Astrocyte of the cerebellum (primary cell): ENCODE results near the gene DMXL1.

Experiments
- DNase-seq: peaks from one replicate; pipeline ENCODE4 v3.0.0-alpha.2; 2011; ENCODE audit warnings: low read depth
- H3K4me3 ChIP-seq: 2 replicates; pipeline ENCODE4 v1.5.1; 2011; ENCODE audit warnings: mild to moderate bottlenecking, low read depth, low read length, moderate library complexity
- CTCF ChIP-seq: IDR thresholded peaks from 2 replicates; pipeline ENCODE4 v1.5.1; 2012; ENCODE audit warnings: low read length, low read depth, moderate library complexity, mild to moderate bottlenecking; ENCODE audit errors: missing control alignments
- in situ Hi-C: cut with HindIII; loops from 2 replicates; pipeline ENCODE4 v1.10.0; 2017; ENCODE audit warnings: low sequenced_read_pairs

The DMXL1 gene, protein sequence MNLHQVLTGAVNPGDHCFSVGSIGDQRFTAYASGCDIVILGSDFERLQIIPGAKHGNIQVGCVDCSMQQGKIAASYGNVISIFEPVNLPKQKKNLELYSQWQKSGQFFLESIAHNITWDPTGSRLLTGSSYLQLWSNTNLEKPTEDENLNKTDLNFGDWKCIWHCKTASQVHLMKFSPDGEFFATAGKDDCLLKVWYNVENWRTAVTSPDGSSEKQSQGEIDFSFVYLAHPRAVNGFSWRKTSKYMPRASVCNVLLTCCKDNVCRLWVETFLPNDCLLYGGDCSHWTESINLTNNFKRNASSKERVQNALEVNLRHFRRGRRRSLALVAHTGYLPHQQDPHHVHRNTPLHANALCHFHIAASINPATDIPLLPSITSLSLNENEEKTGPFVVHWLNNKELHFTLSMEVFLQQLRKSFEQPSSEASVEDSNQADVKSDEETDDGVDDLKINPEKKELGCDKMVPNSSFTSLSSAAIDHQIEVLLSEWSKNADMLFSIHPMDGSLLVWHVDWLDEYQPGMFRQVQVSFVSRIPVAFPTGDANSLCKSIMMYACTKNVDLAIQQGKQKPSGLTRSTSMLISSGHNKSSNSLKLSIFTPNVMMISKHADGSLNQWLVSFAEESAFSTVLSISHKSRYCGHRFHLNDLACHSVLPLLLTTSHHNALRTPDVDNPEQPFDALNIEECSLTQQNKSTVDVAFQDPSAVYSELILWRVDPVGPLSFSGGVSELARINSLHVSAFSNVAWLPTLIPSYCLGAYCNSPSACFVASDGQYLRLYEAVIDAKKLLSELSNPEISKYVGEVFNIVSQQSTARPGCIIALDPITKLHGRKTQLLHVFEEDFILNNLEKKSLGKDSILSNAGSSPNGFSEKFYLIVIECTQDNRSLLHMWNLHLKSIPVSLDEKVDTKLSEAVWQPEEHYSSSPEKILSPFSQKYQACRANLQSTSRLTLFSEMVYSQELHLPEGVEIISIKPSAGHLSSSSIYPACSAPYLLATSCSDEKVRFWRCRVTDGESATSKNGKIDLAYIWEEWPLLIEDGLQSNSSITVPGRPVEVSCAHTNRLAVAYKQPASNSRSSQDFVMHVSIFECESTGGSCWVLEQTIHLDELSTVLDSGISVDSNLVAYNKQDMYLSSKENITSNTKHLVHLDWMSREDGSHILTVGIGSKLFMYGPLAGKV (N-terminal part only)

GRCh38 chr5:119070828-119071560, at the start of gene DMXL1:
TSS of gene DMXL1 (plus strand) at chr5:119071087. CDS start at chr5:119071570, 483 bp downstream.
- in situ Hi-C loops, result no loop called here
- DNase-seq, result peak; percentile 97
- peak within 1 kb of the TSS; percentile 94 for H3K4me3 ChIP-seq
- no peak for TF ChIP-seq CTCF

DNA sequence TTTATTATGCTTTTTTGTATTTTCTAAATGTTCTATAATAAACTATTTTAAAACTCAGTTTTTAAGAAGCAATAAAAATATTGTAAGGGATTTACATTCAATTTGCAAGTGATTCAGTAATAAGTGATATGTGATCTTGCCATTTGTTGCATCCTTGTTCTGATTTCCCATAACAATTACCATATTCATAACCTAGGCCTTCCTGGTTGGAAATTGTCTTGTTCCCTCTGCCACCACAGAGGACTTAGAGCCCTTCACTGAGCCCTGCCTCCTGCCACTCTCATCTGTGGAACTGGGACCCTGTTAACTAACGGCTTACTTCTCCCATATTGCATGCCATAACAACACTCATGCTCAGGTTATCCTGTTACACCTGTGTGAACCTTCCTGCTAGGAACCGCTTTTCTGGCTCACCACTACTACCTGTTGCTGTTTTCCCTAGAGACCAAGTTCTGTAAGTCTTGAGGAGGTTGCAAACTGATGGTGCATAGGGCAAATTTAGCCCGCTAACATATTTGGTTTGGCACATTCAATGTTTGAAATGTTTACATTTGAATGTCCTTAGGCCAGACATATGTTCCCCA, 49.6 kb upstream of the DMXL1 start:
- in situ Hi-C loops, result no loop called here
- no peak for TF ChIP-seq CTCF
- no peak for DNase-seq
- no peak overlapping the region for H3K4me3 ChIP-seq

DNA sequence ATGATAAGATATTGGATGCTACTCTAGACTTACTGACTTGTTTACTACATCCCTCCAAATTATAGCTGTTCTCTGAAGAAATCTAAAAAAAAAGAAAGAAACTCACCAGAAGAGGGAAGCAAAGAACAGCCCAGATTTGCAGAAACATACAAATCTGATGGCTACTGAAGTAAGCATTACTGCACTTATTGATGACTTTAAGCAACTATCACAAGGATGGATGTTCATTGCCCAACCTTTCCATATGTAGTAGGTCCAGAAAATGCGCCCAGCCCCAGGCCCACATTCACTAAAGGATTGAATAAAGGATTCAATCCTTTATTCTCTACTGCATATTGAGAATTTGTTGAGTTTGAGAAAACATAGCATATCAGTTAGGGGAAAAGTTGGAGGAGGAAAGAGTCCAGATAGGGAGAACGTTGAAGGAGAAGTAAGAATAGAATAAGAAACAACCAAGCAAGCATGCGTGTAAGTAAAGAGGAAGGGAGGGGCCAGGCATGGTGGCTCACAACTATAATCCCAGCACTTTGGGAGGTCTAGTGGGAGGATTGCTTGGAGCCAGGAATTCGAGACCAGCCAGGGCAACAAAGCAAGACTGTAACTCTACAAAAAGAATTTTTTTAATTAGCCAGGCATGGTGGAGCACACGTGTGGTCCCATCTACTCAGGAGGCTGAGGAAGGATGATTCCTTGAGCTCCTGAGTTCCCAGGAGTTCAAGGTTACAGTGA, 48.7 kb upstream of the DMXL1 start:
- H3K4me3 ChIP-seq, result no peak overlapping the region
- in situ Hi-C loops, result no loop called here
- TF ChIP-seq CTCF, result peak; percentile 52
- peak; percentile 24 for DNase-seq

- DNase-seq, result no peak
- no peak for TF ChIP-seq CTCF
- no peak overlapping the region for H3K4me3 ChIP-seq
- in situ Hi-C loops, result no loop called here
These were observed 48.1 kb upstream of the DMXL1 start for GRCh38 chr5:119022773-119023172.

DNA sequence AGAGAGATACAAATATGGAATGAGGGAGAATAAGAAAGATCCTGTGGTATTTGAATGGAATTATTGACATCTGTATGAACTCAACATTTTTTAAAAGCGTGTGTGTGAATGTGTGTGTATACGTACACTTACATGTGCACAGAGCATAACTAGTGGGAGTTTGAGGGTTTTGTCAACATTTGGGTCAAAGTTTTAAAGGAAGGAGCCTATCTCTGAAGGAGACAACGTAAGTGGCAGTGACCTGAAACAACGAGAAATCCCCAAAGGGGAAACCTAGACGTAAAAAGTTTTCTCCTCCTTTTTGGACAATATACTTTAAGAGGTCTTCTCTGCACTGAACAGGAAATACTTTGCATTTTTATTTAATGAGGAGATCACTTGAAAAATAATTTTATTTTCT, 42.3 kb upstream of the DMXL1 start:
- TF ChIP-seq CTCF, result no peak
- no peak overlapping the region for H3K4me3 ChIP-seq
- in situ Hi-C loops, result loop anchor here (5.0 kb wide), 1 partner anchor 394 kb away; no protein-coding TSS in a partner anchor
- no peak for DNase-seq
